ENCODE data around the gene FNBP1.

Gene FNBP1

DNA sequence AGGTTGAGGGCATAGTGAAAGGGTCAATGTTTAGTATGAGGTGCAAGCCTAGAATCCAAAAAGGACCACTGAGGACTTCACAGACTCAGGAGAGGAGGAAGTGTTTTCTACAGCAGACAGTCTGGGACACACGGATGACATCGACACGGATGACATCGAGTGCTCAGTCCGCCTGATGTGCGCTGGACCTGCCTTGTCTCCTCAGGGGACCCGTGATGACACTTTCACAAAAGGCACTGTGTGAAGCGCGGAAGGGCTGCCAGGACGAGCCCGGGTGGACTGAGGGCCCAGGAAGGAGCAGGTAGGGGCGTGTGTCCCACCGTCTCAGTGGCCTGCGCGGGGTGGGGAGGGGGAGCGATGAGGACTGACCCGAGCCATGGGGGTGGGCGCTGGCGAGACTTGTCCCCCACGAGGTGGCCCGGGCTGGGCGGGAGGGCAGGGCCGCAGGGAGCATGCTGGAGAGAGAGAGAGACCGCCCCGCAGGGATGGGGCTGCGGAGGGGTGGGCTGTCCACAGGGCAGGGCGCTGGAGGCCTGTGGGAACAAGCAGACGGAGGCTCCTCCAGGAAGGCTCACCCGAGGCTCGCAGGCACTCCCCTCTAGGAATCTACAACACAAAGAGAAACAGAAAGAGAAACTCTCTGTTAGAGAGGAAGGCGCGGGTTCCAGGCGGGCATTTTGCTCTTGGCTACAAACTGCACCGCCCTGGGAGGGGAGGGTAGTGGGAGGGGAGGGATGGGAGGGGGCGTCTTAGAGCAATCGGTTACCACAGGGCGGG is 152.9 kb downstream of the FNBP1 start:
- no peak for DNase-seq (ENCODE audit: low spot score)

DNA sequence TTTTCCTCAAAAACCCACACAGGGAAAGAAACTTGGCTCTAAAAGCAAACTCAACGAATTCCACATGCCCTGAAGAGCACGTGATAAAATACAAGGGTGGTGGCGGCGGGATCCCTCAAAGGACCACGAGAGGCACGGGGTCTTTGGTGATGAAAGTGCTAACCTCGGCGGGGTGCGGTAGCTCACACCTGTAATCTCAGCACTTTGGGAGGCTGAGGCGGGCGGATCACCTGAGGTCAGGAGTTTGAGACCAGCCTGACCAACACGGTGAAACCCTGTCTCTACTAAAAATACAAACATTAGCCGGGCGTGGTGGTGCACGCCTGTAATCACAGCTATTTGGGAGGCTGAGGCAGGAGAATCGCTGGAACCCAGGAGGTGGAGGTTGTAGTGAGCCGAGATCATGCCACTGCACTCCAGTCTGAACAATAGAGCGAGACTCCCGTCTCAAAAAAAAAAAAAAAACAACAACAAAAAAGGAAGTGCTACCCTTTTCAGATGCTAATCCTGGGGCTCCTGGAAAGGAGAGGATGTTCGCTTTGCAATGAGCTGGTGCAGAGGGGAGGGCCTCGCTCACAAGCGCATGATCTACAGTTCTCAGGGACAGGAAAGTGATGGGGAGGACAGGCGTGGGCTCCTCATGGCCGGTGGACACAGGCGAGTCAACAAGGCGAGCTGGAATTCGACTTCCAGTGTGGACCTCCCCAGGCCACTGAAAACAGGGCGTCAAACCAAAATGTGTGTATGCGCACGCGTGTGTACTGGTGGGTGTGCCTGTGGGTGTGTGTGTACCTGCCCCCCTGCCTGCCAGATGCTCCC is 153.7 kb downstream of the FNBP1 start:
- DNase-seq (ENCODE audit: low spot score): no peak

DNA sequence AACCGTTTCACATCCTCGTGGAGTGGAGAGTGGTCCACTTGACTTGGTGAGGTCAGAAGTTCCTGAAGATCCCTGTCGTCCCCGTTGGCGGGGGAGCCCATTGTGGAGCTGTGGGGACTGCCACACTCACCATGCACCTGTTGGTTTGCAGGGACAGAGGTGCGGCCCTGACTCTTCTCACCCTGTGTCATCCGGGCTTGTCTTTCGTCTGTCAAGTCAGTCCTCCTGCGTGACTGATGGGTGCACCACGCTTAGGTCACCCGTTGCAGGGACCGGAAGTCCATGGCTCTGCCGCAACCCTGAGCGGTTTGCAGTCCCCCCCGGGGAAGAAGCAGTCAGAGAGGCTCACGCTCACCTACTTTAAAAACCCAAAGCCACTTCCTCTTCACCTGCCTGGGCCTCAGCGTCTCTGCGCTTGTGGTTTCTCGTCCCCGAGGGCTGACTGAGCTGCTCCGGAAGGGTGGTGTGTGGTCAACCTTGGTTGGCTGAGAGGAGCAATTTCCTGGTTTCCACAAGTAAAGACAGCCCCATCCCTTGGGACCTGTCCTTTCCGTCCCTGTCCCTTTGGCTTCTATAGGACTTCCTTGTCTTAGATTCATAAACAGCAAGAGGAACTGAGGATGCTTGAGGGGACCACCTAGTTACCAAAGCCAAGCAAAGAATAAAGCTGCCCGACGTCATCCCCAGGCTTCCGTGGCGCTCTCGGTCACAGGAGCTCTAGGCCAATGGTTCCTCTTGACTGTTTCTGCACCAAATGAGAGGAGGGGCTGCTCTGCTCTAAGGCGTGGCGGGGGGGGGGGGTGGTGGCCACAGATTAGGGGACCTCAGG is 154.5 kb downstream of the FNBP1 start:
- DNase-seq (ENCODE audit: low spot score): no peak

DNA sequence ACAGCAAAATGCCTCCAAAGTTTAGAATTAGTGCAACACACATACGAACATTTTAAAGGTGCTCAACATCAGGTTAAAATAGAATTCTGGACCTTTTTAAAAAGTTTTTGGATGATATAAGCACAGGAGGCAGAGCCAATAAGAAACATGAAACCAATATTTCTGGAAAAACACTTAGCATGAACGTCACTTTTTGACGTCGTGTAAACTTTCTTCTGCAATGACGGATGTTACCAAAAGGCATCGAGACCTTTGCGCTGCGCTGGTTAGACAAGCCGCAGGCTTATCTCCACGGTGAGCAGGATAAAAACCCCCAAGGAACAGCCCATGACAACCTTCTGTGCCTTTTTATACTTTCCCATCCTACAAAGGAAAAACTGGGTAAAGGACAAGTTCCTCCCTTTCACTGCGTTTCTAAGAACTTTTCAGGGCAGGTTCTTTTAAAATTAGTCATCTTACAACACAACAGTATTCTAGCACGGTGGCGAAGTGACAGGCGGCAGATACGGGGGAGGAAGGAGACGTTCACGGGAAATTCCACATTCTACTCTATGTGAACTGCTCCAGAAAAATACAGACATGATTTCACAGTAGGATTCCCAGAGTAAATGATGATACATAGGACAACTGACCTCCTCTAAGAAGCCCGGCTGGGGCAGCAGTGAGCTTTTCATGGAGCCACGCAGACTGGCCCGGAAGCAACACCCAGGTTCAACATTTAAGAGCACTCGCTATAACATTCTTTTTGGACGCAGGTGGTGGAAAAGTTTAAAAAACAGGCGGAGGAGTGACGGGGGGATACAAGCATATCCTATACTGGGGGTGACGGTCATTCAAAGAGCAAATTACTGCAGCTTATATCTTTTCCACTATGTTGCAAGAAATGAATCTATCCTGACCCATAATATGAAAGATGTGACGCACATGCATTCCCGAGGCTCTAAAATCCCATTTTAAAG is 155.4 kb downstream of the FNBP1 start:
- DNase-seq (ENCODE audit: low spot score): peak; percentile 53

DNA sequence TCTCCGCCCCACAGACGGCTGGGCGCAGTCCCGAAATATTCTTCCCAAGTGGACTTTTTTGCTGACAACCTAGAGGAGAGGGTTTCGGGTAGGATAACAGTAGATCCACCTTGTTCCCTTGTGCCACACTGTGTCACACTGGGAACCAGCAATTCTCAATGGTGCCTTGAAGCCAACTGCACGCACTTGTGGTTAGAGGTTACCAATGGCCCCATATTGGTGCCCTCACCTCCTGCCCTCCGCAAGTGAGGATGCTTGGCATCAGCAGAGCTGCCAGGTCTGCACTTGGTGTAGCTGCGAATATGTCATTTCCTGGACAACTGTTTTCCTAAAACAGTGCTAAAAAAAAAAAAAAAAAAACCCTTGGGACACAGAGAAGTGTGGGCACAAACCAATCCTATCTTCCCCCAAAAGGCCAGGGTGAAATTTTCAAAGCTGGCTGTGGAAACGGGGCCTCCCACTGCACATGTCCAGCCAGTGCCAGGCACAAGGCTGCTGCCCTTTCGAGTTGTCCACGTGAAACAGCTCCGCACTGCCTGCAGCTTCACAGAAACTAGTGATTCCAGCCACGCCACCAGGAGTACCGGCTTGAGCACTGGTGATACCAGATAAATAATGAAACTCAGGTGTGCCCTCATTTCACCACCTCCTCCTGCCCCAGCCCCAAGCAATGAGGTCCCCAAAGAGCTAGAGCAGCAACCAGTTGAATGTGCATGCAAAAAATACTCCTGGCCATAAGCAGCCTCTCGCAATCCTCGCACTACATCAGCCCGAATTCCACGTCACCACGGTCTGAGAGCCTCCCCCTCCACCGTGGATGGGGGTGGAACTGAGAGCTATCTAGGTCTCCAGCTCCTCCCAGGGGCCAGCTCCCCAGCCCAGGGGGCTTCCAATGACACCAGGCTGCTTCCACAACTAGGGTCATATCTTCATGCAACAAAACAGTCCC is 156.5 kb downstream of the FNBP1 start:
- DNase-seq (ENCODE audit: low spot score): no peak

DNA sequence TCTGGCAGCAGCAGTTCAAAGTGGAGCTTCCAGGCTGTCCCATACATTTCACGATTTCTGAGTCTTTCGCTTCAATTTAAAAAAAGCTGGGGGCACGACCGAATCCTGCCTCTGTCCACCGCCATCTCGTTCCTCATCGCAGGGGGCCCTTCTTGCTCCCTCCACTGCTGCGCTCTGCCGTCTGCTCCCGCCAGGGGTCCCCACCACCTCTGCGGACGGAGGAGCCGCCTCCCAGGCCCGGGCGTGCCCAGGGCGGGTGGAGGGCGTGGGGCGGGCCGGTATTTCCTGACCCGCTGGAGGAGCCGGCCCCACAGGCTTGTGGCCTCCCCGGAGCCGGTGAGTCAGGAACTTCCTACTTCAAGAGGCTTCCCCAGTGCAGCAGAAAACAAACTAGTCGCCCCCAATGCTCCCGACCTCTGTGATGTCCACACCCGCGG is 157.3 kb downstream of the FNBP1 start:
- DNase-seq (ENCODE audit: low spot score): peak; percentile 94

DNA sequence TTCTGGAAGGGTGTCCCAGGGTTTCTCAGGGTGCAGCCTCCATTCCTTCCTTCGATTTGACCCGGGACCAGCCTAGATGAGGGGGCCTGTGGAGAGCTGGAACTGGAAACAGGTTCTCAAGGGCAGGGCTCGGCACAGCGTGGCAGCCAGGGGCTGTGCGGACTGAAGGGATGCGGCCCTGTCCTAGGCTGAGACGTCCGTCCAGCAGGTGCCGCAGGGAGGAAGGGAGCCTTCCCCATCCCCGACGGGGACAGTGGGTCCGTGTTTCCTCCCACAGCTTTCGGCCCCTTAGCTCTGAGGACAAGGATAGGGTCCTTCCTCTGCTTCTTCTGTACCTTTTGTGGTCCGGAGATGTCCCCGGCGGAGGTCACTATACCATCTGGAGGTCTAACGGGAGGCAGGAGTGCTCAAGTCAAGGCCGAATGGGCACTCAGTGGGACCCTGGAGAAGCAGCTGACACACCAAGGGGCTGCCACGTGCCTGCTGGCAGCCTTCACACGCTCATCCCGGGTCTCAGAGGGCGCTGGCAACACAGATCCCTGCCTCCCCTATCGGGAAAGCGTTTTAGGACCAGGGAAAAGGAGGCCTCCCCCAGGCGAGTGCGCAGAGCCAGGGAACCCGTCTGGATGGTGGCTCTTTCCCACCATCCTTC is 157.8 kb downstream of the FNBP1 start:
- DNase-seq (ENCODE audit: low spot score): no peak

DNA sequence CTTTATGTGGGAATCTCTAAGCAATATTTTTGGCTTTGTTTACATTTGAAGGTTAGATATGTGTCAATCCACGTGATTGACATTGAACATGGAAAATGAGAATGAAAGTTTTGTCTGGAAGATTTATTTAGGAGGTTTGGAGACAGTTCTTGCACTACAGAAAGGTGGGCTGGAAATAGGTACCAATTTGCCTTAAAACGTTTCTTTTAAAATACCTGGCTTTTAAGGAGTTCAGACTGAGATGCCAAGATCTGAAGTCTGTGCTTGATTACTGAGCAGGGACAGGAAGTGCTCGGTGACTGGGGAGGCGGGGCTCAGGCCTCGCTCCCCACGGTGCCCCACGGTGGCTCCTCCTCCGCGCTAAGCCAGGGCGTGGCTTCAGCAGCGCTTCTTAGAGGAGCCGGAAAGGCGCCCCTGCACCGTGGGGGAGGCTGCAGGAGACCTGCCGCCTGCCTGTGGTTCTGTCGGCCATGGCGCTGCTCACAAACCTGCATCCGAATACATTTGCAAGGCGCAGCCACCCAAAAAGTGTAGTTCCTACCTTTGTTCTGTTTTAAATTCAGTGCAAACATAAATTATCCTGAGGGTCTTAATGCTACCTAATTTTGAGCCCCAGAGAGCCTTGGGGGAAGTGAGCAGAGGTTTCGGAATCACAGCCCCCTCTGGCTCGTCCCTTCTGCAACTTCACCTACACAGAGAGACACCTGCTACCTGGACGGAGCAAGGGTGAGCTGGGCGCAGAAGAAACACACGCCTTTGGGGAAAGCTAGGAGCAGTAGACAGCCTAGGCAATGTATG is 158.6 kb downstream of the FNBP1 start:
- peak; percentile 89 for DNase-seq (ENCODE audit: low spot score)

DNA sequence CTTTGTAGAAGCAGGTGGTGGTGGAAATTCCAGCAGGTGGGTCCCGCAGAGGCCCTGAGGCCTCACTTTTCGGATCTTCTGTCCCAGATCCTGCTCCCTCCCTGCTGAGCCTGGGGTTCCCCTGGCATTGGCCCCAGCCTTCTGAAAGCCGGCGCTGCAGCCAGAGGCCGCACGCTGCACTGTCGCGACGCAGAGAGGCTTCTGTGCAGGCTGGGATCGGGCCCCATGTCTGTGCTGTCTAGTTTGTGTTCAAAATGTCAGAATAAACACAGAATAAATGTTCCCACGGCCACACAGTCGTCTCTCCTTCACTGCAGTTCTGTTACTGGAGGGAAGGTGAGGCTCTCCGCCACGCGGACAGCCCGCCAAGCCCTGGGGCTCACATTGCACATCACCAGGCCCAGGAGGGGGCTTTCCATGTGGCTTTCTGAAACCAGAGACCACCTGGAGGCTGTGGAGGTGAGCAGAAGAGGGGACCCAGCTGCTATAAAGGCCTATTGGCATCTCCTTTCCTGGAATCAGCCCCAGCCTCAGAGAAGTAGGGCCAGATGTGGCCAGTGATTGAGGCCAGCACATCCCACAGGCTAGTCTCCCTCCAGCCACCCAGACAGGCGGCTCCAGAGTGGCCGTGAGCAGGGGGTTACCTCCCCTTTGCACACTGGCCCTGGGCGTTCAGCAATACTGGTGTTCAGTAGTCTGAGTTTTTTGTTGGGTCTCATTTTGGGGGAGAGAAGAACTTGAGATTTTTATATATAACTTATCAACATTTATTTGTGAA is 161.3 kb downstream of the FNBP1 start:
- DNase-seq (ENCODE audit: low spot score): no peak

DNA sequence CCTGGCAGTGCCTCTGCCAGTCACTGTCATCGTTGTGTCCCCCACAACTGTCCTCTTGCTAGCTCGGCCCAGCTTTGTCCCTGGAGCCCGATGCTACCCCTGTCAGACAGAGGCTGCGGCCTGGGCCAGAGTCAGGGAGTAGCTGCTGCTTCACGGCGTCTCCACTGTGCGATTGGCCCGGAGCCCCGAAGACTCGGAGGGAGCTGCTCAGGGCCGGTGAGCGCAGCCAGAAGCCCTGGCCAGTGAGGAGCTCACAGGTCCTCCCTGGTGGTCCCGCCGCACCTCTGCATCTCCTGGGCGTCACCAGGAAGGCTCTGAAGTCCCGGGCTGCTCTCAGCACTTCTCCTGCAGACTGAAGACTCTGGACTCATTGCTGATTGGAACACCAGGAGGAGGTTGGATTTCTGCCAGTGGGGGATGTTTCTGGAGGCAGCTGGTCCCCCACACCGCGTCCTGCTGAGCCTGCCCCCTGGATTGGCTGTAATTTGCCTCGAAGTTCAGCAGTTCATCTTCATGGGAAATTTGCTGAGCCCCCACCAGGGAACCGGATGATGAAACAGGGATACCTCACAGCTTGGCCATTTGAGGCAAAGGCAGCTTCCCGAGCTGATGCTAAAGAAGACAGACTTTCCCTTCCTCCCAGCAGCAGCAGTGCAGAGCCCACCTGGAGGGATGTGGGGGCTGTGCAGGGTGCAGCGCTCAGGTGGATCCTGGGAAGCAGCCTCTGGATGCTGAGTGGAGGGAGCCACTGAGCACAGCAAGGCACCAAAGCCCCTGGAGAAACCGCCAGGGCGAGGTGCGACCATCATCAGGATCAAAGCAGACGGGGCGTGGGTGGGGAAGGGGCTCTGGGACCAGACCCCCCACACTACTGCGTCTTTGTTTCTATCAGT is 162.1 kb downstream of the FNBP1 start:
- DNase-seq (ENCODE audit: low spot score): no peak

DNA sequence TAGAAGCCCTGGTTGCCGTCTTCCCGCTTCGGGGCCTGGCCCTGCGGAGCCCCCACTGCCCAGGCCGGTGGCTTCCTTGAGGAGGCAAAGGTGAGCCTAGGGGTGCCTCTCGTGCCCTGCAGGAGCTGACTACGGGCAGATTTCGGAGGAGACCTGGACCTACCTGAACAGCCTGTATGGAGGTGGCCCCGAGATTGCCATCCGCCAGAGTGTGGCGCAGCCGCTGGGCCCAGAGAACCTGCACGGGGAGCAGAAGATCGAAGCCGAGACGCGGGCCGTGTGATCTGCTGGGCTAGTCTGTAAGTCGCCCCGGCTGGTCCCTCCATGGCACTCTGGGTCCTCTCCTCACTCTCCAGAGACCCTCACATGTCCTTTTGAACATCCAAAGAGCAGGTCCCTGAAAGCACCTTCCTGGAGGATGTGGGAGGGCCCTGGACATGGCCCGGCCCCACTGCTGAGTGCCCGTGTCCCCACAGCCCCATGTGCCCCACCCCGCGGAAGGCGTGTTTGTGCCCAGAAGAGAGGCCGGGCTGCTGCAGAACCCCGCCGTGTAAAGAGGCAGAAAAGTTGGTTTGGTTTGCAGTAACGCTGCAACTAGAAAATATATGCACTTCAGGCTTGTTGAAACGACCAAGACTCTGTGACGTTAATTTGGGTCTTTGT is 162.9 kb downstream of the FNBP1 start:
- DNase-seq (ENCODE audit: low spot score): no peak

DNA sequence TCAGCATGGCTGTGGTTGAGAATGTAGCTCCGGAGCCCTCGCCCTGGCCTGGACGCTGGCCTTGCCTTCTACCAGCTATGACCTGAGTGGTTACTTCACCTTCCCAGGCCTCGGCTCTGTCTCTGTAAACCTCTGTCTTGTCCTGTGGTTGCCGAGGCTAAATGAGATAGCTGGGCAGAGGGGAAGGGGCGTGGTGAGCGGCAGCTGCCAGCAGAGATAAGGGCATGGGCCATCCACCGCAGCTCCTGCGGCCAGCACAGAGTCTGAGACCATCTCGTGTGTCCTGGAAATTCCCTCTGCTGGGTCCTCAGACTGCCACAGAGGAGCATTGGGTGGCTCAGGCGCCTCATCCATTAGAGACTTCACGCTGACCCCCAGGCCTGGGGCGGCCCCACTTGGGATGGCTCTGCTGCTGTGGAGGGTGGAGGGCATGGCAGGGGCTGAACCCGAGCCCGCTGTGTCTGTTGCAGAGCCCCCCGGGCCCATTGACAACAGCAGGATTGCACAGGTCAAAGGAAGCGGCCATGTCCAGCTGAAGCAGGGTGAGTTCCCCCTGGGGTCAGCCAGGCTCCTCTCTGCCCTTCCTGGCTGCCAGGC is 163.8 kb downstream of the FNBP1 start:
- DNase-seq (ENCODE audit: low spot score): no peak

DNA sequence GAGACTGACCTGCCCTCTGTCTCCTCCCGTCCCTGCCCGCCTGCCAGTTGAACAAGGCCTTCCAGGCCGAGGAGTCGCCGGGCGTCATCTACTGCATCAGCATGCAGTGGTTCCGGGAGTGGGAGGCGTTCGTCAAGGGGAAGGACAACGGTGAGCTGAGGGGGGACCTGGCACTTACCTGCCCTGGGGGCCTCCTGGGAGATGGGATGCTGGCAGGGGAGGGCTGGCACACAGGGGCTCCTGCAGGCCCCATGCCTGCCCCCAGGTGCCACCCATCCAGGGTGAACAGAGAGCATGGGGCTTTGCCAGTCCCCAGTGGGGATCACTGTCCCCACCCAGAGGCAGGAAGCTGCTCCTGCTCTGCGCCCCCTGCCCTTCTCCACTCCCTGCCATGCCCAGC is 164.7 kb downstream of the FNBP1 start:
- DNase-seq (ENCODE audit: low spot score): no peak

DNA sequence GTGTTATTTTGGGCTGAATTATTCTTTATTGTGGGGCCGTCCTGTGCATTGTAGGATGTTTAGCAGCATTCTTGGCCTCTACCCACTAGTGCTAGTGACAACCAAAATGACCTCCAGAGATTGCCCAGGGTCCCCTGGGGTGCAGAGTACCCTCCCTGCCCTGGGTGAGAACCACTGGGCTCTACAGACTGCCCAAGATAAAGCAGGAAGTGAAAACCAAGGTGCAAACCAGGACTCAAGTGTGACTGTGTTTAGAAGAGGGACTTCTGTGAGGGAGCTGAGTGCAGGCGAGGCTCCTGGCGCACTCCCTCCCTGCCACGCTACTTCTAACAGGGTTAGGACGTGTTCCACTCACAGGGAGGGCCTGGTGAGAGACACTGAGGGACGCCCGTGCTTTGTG is 166.2 kb downstream of the FNBP1 start:
- DNase-seq (ENCODE audit: low spot score): no peak

DNA sequence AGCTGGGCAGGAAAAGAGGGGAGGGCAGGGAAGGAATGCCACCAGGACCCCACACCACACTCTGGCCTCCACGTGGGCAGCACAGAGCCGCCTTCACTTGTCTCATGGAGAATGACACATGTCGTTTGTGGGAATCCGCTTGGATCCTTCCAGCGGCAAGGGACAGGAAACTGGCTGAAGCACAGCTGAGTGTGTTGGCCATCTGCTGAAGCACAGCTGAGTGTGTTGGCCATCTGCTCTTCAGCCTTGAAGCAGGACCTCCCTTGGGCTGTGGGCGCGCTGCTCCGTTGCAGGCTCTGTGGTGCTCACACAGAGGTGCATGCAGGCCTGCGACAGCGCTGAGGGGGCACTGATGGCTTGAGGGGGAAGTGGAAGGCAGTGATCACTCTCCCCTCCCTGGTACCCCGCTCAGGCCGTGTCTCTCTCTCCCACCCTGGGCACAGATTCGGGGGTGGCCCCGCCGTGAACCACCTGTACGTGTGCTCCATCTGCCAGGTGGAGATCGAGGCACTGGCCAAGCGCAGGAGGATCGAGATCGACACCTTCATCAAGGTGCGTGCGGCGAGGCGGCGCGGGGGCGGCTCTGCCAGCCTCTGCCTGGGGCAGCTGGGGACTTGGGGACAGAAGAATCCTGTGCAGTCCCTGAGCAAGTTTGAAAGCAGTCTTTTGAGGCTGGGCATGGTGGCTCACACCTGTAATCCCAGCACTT is 167.1 kb downstream of the FNBP1 start:
- DNase-seq (ENCODE audit: low spot score): no peak

Data from AG08396 (cell line).